Fibroblast of skin of abdomen (primary cell): ENCODE measurements around the gene GPR35.
"Not testable (repeated sequence)": the region's sequence is repeated elsewhere in the genome, so short reads cannot be mapped to it uniquely, and the experiment has no call there.

Source experiments
- DNase-seq: peaks from one replicate; pipeline ENCODE4 v3.0.0-alpha.2; 2013

GPR35 gene

DNA sequence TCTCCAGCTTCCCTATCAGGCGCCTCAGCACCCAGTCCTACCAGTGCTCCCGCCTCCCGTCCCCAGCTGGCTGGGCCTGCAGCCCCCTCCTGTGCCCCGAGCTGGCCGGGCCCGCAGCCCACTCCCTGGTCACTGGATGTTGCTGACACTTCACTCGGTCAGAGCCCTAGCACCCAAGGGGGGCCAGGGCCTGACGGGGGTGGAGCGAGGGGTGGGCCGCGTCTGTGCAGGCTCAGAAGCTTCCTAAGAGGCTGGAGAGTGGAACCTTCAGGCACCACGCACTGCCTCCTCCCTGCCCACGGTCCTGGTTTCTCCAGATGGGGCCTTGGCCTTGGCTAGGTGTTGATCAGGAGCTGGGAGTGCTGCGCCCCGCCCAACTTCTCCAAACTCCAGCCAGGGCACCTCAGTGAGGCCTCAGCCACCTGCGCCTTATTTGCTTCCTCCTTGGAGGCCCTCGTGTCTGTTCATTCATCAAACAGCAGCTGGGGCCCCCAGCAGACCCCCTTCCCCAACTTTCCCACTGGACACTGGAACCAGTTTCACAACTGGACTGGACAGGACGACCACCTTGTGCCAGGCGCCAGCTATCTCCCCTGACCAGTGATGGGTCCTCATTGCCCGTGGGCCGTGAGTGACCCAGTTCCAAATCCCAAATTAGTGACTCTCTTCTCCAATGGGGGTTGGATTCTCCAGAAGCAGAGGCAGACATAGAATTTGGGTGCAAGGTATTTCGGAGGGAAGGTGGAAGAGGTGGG, 22.0 kb upstream of the GPR35 start:
- no peak for DNase-seq

DNA sequence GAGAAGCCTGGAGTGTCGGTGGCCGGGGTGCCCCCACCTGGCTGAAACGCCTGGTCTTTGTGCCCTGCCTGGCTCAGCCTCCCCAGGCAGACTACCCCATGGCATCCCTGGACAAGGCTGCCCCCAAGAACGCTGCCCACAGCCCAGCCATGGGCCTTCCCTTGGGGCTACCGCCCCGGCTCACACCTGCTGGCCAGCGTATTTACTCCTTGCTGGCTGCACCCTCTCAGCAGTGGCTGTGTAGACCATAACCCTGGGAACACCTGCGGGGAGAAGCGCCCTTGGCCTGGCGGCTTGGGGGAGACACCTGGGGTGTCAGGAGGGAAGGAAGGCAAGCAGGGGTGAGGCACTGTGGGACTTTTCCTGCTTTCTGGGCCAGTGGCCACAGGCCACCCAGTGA, 21.4 kb upstream of the GPR35 start:
- no peak for DNase-seq

DNA sequence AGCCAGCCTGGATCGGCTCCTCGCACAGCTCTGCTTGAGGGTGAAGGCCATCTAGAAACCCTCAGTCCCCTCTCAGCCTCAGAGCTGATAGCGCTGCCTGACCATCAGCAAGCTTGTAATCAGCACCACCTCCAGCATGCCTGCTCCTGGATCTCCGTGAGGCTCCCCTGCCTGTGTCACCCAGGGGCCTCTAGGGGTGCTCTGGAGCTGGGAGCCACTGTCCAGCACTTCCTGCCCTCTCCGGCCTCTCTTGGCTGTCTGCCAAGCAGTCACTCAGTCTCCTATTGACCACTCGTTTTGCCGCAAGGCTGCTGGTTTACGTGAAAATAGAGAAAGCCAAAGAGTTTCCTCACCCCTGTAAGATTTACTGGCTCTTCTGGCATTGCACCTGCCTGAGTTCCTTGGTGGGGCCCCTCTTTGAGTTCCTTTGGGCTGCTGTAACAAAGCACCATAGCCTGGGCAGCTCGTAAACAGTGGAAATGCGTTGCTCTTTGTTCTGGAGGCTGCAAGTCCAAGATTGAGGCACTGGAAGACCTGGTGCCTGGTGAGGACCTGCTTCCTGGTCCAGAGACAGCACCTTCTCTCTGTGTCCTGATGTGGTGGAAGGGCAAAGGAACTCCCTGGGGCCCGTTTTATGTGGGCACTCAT, 20.9 kb upstream of the GPR35 start:
- DNase-seq: no peak

DNA sequence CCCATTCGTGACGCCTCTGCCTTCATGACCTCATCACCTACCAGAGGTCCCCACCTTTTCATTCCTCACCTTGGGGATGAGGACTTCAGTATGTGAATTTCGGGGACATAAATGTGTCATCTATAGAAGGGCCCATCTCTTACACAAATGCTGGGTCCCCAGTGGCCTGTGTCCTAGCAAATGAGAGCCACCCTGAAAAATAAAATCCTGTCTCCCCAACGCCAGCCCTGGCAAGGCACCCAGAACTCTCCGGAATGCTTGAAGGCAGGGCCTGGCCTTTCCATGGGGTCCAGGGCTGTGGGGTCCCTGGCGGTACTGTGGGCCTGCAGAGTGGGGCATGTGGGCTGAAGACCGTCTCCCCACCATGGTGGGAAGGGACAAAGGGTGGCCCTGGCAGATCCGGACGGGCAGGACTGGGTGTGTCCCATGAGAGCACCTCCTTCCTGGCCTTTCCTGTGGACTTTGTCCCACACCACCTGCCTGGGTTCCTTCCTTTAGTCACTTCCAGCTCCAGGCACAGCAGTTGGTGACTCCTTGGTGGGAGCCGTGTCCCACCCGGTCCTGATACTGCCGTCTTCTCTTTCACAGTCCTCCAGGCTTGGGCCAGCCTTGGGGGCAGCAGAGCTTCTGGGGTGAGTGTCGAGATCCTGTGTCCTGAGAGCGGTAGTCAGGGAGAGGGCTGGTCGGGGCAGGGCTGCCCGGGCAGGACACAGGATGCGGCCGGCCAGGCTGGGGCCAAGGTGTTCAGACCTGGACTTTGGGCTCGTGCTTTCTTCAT, 20.2 kb upstream of the GPR35 start:
- no peak for DNase-seq

DNA sequence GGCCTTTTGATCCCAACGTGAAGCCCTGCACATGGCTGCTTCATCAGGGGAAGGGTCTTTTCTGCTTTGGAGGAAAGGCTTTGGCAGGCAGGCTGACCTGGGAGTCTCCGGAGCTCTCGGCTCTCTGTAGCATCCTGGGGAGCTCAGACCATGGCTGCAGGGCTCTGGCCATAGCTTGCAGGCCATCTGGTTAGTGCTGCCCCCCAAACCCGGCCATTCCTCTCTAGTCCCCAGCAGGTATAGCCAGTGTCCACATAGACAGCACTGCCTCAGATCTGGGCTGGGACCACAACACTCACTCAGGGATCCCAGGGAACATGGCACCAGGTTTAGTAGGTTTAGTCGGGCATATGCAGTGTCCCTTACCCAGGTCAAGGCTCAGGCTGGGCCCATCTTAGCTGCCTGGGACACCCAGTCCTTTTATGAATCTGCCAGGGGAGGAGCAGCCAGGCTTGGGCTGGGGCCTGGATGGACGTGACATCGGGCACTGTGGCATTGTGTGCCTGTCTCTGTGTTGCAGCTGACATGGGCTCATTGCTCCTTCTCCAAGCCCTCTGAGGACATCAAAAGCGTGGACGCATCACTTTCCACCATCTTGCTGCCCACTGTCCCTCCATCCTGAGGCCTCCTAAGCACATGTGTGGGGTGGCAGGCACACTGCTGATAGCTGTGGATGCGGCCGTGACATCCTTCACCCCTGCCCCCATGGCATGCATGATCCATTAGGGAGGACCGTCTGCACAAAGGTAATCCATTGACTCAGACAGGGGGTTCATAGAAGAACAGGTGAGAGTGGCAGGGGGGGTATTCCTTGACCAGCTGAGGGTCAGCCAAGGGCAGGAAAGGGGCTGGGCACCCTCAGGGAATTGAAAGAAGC, 19.2 kb upstream of the GPR35 start:
- no peak for DNase-seq

DNA sequence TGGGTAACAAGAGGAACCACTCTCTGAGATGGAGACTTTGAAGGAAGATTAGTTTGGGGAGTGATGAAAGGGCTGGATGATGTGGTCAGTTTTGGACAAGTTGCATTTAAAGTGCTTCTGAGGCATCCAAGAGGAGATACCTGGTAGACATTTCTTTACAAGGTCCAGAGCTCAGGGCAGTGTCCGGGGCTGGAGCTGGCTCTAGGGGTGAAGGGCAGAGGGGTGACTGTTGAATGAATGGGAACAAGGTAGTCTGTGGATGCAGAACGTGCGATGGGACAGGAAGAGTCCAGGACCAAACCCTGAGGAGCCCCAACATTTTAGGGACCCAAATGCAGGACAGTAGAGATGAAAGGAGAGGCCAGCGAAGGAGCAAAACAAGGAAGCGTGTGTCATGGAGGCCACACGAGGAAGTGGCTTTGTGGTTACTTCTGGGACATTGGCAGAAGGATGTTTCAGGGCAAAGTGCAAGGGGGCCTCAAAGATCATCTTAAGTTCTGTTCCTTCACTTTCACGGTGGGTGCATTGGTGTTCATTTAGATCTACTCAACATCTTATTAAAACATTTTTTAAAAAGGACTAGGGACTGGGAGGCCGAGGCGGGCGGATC, 13.6 kb upstream of the GPR35 start:
- no peak for DNase-seq

DNA sequence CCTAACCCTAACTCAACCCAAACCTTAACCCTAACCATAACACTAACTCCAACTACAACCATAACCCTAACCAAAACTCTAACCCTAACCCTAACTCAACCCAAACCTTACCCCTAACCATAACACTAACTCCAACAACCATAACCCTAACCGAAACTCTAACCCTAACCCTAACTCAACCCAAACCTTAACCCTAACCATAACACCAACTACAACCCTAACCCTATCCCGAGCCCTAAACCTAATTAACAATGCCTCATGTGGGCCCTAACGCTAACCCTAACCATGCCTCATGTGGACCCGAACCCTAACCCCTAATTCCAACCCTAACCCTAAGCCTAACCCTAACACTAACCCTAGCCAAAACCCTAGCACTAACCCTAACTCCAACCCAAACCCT, 11.5 kb upstream of the GPR35 start:
- DNase-seq: no peak

DNA sequence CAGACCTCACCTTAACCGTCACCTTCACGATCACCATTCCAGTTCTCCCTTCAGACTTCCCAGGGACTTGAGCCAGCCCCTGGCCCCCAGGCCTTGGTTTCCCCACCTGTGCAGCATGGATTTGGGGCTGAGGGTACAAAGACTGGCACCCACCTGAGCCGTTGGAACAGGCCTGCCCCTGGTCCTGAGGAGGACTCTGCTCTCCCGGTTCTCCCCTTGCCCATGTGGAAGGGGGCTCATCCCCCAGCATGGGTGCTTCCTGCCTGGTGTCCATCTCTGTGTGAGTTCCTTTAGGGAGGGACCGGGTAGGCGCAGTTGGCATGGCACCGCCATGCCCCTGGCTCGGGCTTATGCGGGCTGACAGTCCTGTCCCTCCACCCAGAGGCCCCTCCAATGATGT, 10.9 kb upstream of the GPR35 start:
- DNase-seq: no peak

DNA sequence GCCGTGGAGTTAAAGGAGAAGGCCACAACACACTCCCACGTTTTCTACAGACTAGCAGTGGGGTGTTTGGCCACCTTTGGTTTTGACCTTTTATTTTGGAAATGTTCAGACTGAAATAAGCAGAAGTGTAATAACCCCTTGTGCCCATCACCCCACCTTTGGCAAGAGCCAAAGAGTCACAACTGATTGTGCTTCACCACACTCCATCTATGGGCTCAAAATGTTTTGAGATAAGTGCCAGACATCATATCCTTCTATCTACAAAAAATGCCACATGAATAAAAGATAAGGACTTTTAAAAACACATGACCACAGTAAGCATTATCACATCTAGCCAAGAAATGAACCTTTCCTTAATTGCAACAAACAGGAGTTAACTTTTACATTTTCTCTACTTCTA, 9.9 kb upstream of the GPR35 start:
- DNase-seq: no peak

DNA sequence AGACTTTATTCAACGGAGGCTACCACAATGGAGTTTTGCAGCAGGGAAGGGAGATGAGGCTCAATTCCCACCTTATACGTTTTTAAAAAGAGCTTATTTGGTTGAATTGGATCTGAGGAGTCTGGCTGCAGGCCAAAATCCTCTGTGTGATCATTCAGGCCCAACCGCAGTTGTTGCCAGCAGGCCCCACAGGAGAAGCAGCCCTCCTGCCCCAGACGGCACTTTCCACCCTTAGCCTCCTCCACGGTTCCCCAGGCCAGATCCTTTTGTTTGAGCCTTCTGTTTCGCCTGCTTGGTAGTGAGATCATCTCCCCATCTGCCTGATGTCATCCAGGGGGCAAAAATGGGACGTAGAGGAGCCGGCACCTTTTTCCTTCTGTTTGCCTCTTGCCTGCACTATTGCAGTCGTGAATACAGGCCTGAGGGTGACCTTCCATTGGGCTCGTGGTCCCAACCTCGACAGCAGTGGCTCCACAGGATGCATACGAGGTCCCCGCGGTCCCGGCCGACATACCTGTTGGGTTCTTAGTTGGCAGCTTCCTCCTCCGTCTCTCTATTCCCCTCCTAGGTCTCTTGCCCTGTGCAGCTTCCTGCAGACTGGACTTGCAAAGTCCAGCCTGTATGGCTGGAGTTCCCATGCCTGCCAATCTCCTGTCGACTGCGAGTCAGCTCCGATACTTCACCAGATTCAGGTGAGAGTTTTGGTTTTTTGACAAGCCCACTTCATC, 9.3 kb upstream of the GPR35 start:
- no peak for DNase-seq

DNA sequence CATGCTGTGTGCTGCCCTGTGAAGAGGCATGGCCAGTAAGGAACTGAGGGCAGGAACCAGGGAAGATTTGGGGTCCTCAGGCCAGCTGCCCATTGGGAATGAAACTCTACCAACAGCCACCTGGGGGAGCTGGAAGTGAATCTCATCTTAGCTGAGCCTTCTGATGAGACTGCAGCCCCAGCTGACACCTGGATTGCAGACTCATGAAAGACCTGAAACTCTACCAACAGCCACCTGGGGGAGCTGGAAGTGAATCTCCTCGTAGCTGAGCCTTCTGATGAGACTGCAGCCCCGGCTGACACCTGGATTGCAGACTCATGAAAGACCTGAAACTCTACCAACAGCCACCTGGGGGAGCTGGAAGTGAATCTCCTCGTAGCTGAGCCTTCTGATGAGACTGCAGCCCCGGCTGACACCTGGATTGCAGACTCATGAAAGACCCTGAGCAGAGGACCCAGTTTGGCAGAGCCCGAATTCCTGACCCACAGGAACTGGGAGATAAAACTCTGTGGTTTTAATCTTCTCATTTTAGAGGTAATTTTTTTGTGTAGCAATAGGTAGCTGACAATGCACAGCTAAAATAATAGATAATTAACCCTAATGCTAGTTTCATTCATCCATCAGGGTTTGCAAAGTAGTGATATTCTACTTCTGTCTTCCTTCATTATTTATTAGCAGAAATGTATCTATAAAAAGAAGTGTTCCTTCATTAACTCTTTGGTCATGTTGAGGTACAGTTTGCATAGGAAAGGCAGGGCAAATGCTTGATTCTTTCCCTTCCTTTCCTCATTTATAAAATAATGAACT, 8.2 kb upstream of the GPR35 start:
- DNase-seq: not testable (repeated sequence)

DNA sequence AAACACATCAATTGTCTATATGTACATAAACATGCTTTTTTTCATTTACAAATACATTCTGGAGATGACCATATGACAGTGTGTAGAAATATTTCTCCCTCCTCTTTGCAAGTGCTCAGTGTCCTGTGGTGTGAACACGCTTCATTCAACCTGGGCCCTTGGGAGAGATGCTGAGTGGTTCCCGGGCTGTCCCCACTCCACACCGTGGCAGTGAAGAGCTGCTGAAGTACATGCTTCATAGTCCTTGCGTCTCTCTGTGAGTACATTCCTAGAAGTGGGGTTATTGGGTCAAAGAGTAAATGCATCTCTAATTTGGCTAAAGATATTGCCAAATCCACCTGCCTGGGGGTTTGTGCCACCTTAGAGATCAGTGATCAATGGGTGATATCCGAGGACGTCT, 6.5 kb upstream of the GPR35 start:
- no peak for DNase-seq

DNA sequence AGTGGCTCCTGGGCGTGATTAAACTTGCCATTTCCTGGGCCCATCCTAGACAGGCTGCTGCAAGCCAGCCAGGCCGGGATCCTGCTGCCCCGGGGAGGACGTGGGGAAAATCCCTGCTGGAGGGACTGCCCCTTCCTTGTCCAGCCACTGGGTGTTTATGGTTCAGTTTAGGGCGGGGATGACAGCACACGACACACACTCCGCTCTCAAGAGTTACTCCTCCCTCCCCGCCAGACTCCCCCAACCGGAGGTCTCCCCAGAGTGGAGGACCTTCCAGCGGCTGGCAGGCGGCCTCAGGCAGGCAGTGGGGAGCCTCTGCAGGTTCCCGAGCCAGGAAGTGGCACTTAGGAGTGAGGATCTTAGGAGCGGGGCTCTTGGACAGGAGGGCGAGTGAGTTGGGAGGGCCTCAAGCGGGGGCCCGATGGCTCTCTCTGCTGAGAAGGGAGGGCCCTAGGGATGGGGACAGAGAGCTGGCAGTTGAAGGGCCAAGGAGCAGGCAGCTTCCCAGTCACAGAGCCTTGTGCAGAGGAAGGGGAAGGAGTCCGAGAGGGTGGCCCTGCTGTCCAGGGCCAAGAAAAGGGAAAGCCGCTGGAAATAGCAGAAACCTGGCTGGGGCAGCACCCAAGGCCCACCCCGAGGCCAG, 5.7 kb upstream of the GPR35 start:
- DNase-seq: no peak

DNA sequence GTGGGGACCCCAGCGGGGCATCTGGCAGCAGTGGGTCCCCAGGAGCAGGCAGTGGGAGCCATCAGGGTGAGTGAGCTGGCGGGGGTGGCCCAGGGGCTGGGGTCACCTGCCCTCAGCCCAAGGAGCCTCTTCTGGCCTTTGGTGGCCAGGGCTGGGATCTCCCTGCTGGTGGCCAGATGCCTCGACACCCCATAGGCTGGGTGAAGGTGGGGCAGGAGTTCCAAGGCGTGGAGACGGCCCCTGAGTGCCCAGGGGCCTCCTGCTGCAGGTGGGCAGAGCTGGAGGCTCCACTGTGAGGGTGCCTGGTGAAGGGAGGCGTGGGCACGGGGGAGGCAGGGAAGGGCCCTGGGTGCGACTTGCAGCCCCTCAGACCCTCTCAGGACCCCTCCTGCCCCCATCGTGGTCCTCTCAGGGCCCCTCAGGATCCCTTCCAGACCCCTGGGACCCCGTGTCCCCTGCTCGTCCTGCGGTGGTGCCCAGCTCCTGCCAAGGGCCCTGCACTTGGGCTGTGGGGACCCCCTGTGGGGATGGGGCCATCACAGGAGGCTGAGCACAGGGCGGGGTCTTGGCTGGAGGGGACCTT, 5.0 kb upstream of the GPR35 start:
- no peak for DNase-seq

DNA sequence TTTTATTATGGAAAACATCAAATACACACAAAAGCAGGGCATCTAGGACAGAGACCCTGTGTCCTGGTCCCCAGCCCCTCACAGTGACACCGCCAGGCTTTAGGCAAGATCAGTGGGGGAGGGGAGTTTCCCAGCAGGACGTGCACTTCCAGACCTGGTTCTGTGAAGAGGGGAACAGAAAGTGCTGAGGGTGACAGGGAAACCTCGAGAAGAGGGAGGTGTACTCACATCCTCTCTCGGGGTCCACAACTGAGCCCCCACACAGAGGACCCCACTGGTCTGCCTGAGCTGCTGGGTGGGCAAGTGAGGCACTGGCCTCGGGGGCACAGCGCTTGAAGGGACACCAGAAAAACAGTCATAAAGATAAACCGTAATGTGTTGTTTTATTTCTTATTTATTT, 4.4 kb upstream of the GPR35 start:
- DNase-seq: no peak

DNA sequence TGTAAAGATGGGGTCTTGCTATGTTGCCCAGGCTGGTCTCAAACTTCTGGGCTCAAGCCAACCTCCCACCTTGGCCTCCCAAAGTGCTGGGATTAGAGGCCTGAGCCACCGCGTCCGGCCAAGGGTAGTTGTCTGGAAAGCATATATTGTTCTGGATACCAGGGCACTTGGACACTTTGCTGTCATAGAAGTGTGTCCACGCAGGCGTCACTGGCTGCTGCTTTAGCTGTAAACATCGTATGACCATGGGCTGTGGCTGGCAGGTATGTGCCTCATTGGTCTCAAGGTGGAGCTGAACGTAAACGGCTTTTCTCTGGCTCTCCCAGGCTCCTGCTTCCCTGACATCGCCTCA, 3.2 kb upstream of the GPR35 start:
- no peak for DNase-seq

DNA sequence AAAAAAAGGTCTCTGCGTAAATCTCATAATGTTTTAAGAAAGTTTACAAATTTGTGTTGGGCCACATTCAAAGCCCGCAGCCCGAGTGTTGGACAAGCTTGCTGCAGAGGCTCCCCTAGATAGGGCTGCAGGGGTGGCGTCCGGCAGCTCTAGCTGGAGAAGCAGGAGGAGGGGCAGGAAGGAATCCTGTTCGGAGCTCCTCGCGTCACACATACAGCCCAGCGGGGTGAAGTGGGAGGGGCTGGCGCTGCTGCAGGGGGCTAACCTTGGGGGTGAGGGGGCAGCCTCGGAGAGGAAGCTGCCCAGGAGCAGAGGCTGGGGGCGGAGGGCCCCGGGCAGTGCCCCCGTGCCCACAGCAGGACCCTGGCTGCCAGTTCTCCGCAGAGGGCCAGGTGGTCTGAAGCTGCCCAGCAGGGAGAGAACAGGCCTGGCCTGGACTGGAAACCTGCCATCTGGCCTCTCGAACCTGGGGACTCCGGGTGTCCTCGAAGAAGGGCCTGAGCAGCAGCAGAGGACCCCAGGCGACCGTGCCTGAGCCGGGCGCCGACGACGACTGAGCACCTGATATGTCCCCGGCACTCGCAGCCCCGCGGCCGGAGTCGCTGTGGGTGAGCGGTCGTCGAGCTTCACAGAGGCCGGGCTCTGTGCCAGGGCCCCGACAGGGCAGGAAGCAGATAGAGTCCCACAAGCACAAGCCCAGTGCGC, 2.6 kb upstream of the GPR35 start:
- no peak for DNase-seq

DNA sequence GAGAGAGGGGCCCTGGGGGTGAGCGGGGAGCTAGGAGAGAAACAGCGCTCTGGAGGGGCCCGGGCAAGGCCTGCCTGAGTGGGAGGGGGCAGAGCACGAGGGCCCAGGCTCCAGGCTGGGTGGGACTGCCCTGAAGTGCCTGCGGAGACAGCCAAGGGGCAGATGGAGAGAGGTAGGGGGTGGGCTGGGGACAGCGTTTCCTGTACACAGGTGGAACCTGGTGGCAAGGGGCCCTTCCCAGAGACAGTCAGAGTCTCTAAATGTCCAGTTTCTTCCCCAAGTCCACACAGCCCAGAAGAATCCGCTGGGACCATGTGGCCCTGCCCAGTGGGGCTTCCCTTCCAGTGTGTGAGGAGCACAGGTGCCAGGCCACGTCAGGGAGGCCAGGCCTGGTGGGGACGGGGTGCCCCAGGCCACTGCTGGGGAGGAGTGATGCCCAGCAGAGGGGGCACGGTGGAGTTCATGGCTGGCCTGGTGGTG, 1.7 kb upstream of the GPR35 start:
- DNase-seq: no peak
